Prostate gland (tissue), 2 donors: Measurements from ENCODE around the gene FPR3. TPM values are rescaled to one million over a fixed set of nuclear protein-coding genes. Genes with fewer than 3 reads are reported as not detected.

Experiments used
- DNase-seq: peaks from one replicate; pipeline ENCODE4 v3.0.0-alpha.2; 2019; ENCODE audit warnings: low spot score
- H3K27ac ChIP-seq, 2 donors: fragments of 200-600 bp; sonication (generic); 2 replicates each; pipeline ENCODE4 v1.5.1; 2017 to 2019
- H3K27me3 ChIP-seq: fragments of 200-600 bp; sonication (generic); replicated peaks from 2 replicates; pipeline ENCODE4 v1.5.1; 2019; ENCODE audit not compliant: insufficient read depth
- H3K36me3 ChIP-seq, 2 donors: fragments of 200-600 bp; sonication (generic); 1 replicate in 1 of 2; 2 replicates in 1 of 2; pipeline versions ENCODE4 v1.5.1 to v1.8.1; 2017 to 2019
- H3K4me1 ChIP-seq: fragments of 200-600 bp; sonication (generic); replicated peaks from 2 replicates; pipeline ENCODE4 v1.5.1; 2019
- H3K4me3 ChIP-seq, 2 donors: fragments of 200-600 bp; sonication (generic); 2 replicates each; pipeline ENCODE4 v1.5.1; 2017 to 2019
- H3K9me3 ChIP-seq: fragments of 200-600 bp; sonication (generic); 2 replicates; pipeline ENCODE4 v1.5.1; 2017
- POLR2A ChIP-seq: fragments of 450-650 bp; IDR thresholded peaks from one replicate; pipeline ENCODE4 v1.6.1; 2016; ENCODE audit warnings: antibody characterized with exemption, mild to moderate bottlenecking
- POLR2AphosphoS5 ChIP-seq: sonication (generic); formaldehyde crosslinking; IDR thresholded peaks from one replicate; pipeline ENCODE4 v1.6.1; 2017; ENCODE audit warnings: antibody characterized with exemption
- WGBS: methylation state at CpG from one replicate; pipeline ENCODE4 v1.1.5; 2018; 5-methylcytosine and 5-hydroxymethylcytosine counted together
- intact Hi-C: fragments of 100-400 bp; cut with DNase I; formaldehyde crosslinking; loops from one replicate; pipeline ENCODE4 v1.14.2; 2022
- total RNA-seq, 2 donors: library from RNA; depleted of rRNA; stranded (reverse); fragments of >200 nt; gene quantifications; one replicate each; pipeline ENCODE4 v1.1.0, GENCODE V29; 2016
- TF ChIP-seq, protein P1 (sequence below), 4 experiments: fragments of 200-600 bp in 2 of 4; fragments of 450-650 bp in 2 of 4; sonication (generic) in 2 of 4; IDR thresholded peaks; 1 replicate in 3 of 4; 2 replicates in 1 of 4; pipeline ENCODE4 v1.5.1; 2016 to 2019; ENCODE audit warnings: antibody characterized with exemption in 4 of 4, mild to moderate bottlenecking in 2 of 4, moderate library complexity in 2 of 4

The FPR3 gene
- total RNA-seq, 2 donors from 2014 or later = 1.0 to 4.8 TPM

DNA sequence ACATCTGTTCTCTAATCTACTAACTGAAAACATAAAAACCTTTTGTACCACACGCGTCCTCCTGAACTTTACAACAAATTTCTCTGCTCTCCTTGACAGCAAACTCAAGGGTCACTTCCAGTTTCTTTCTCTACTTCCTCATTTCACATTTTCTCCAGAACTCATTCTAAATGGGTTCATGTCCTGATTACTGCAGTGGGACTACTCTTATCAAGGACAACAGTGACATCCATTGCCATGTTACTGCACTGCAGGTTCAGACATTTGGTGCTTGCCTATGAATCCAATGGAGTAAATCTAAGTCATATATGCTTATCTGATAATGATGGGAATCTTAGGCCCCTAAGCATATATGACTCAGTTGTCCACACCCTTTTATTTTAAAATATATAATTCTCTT, 35.3 kb downstream of the FPR3 start:
- Histone ChIP-seq H3K27me3 (no peaks in the 10 kb centered on the region), H3K36me3 (no peaks in the 10 kb centered on the region), H3K27ac (no peak overlapping the region), H3K4me1 (no peaks in the 10 kb centered on the region), H3K4me3 (no peak overlapping the region), H3K9me3 (no peaks in the 10 kb centered on the region)
- WGBS = 92% methylated on average over 2 of the region's 2 CpGs
- TF ChIP-seq POLR2AphosphoS5 (no peak), POLR2A (no peak)
- TF ChIP-seq, protein P1, sequence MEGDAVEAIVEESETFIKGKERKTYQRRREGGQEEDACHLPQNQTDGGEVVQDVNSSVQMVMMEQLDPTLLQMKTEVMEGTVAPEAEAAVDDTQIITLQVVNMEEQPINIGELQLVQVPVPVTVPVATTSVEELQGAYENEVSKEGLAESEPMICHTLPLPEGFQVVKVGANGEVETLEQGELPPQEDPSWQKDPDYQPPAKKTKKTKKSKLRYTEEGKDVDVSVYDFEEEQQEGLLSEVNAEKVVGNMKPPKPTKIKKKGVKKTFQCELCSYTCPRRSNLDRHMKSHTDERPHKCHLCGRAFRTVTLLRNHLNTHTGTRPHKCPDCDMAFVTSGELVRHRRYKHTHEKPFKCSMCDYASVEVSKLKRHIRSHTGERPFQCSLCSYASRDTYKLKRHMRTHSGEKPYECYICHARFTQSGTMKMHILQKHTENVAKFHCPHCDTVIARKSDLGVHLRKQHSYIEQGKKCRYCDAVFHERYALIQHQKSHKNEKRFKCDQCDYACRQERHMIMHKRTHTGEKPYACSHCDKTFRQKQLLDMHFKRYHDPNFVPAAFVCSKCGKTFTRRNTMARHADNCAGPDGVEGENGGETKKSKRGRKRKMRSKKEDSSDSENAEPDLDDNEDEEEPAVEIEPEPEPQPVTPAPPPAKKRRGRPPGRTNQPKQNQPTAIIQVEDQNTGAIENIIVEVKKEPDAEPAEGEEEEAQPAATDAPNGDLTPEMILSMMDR (IDR thresholded peaks at IDR 0.05) = no peak
- DNase-seq = no peak
- intact Hi-C loops = no loop called here

DNA sequence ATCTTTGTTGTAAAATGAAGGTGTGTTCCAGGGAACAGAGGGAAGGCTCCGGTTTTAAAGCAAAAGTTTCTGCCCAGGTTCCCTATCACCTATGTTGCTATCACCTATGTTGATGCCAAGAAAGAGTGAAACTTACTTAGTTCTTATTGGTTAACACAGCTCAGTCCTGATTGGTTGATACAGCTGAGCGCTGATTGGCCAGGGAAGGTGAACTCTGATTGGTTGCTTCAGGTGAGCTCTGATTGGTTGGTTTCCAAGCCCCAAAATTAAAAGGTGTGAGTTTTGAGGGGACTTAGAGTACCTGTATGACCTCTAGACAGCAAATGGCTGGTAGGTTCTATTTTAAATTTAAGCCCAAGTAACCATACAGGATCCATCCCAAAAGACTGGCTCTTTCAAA, 42.2 kb downstream of the FPR3 start:
- no peak for TF ChIP-seq POLR2A
- TF ChIP-seq, protein P1 (IDR thresholded peaks at IDR 0.05) = no peak
- no peak for TF ChIP-seq POLR2AphosphoS5
- WGBS = 88% methylated on average over 2 of the region's 2 CpGs
- H3K9me3 ChIP-seq = no peaks in the 10 kb centered on the region
- no peaks in the 10 kb centered on the region for H3K36me3 ChIP-seq
- intact Hi-C loops = no loop called here
- H3K27ac ChIP-seq = no peak overlapping the region
- DNase-seq = no peak
- no peak overlapping the region for H3K4me3 ChIP-seq
- no peaks in the 10 kb centered on the region for H3K4me1 ChIP-seq
- H3K27me3 ChIP-seq = no peaks in the 10 kb centered on the region

DNA sequence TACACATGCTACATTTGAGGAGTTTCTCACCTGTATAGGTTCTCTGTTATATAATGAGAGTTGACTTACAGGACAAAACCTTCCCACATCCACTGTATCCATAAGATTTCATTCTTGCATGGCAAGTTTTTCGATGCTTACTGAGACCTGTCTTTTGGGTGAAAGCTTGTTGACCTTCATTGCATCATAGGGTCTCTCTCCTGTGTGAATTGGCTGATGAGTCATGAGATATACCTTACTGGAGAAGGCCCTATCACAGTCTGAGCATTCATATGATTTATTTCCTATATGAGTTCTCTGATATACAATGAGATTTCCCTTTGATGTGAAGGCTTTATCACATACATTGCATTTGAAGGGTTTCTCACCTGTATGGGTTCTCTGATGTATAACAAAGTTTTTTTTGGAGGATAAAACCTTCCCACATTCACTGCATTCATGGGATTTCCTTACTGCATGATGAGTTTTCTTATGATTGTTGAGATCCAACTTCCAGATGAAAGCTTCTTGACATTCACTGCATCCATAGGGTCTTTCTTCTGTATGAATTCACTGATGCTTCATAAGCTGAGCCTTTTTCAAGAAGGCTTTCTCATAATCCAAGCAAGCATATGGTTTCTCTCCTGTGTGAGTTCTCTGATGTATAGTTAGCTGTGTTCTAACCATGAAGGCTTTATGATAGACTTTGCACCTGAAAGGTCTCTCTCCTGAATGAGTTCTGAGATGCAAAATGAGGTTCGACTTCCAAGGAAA, 67.1 kb downstream of the FPR3 start:
- Histone ChIP-seq H3K9me3 (no peaks in the 10 kb centered on the region), H3K4me1 (no peaks in the 10 kb centered on the region), H3K4me3 (no peak overlapping the region), H3K27me3 (no peaks in the 10 kb centered on the region), H3K36me3 (no peaks in the 10 kb centered on the region), H3K27ac (no peak overlapping the region)
- WGBS = 100% methylated on average over 2 of the region's 2 CpGs
- intact Hi-C loops = no loop called here
- TF ChIP-seq, protein P1 (IDR thresholded peaks at IDR 0.05) = no peak
- TF ChIP-seq POLR2A (no peak), POLR2AphosphoS5 (no peak)
- no peak for DNase-seq

DNA sequence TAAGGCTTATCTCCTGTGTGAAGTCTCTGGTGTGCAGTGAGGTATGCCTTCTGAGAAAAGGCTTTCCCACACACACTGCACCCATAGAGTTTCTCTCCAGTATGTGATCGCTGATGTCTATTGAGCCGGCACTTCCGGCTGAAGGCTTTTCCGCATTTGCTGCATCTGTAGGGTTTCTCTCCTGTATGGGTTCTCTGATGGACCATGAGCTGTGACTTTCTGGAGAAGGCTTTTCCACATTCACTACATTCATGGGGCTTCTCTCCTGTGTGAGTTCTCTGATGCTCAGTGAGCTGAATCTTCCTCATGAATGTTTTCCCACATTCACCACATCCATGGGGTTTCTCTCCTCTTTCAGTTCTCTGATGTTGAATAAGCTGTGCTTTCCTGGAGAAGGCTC, 78.1 kb downstream of the FPR3 start:
- no peaks in the 10 kb centered on the region for H3K9me3 ChIP-seq
- intact Hi-C loops = no loop called here
- 95% methylated on average over 4 of the region's 4 CpGs for WGBS

More for the DNA sequence above, 78.1 kb downstream of the FPR3 start:
- H3K36me3 ChIP-seq = peaks cover 0 to 26% of the 10 kb centered on the region in 2 donors
- DNase-seq = no peak
- H3K27ac ChIP-seq = no peak overlapping the region
- H3K4me3 ChIP-seq = no peak overlapping the region
- no peaks in the 10 kb centered on the region for H3K27me3 ChIP-seq
- no peaks in the 10 kb centered on the region for H3K4me1 ChIP-seq
- no peak for TF ChIP-seq POLR2A
- TF ChIP-seq, protein P1 (IDR thresholded peaks at IDR 0.05) = no peak
- no peak for TF ChIP-seq POLR2AphosphoS5

Other genes with a start within 250 kb of the FPR3 start
- 1 to 10 TPM; 4.3 to 9.0 TPM for gene ZNF175, start 223.9 kb upstream of the FPR3 start, total RNA-seq
- gene SIGLEC5, start 164.8 kb upstream of the FPR3 start, total RNA-seq = not detected
- gene SIGLEC14, start 148.3 kb upstream of the FPR3 start, total RNA-seq = 1 to 10 TPM; 1.8 to 8.0 TPM
- 10 to 100 TPM; 24.6 to 47.7 TPM for gene SPACA6, start 101.8 kb upstream of the FPR3 start, total RNA-seq
- gene HAS1, start 71.2 kb upstream of the FPR3 start, total RNA-seq = 1 to 10 TPM in 1 of 2 donors, not detected in 1; 1.9 TPM
- 1 to 10 TPM in 1 of 2 donors, under 1 TPM in 1; 0.77 to 5.6 TPM for gene FPR1, start 43.3 kb upstream of the FPR3 start, total RNA-seq
- gene FPR2, start 34.0 kb upstream of the FPR3 start, total RNA-seq = under 1 TPM in 1 of 2 donors, not detected in 1; 0.97 TPM
- 10 to 100 TPM; 23.8 to 78.2 TPM for gene ZNF577, start 92.8 kb downstream of the FPR3 start, total RNA-seq
- 10 to 100 TPM; 26.5 to 33.5 TPM for gene ZNF649, start 109.9 kb downstream of the FPR3 start, total RNA-seq
- 10 to 100 TPM; 15.4 to 17.0 TPM for gene ZNF613, start 132.3 kb downstream of the FPR3 start, total RNA-seq
- 10 to 100 TPM; 31.3 to 34.6 TPM for gene ZNF350, start 191.7 kb downstream of the FPR3 start, total RNA-seq
- gene ZNF615, start 213.1 kb downstream of the FPR3 start, total RNA-seq = 10 to 100 TPM; 29.4 to 35.8 TPM
- gene ZNF614, start 233.2 kb downstream of the FPR3 start, total RNA-seq = 10 to 100 TPM; 12.7 to 15.4 TPM